ENCODE results near the gene SLITRK3.

Gene SLITRK3

GRCh38 chr3:165195640-165196576, at the start of gene SLITRK3:
TSS of gene SLITRK3 (minus strand) at chr3:165196384. CDS start at chr3:165190830, 5,554 bp downstream.
- no peak for DNase-seq

- no peak for DNase-seq
Observed at GRCh38 chr3:165243597-165243996, 47.4 kb upstream of the SLITRK3 start.

- no peak for DNase-seq
Observed at GRCh38 chr3:165233501-165234195, 37.5 kb upstream of the SLITRK3 start.

- no peak for DNase-seq
Observed at GRCh38 chr3:165225604-165226003, 29.4 kb upstream of the SLITRK3 start.

GRCh38 chr3:165217739-165218138, 21.6 kb upstream of the SLITRK3 start:
- no peak for DNase-seq

GRCh38 chr3:165212580-165212979, 16.4 kb upstream of the SLITRK3 start:
- DNase-seq, result no peak

- DNase-seq, result peak; percentile 21
Observed at GRCh38 chr3:165211721-165212120, 15.5 kb upstream of the SLITRK3 start.

GRCh38 chr3:165210727-165211126, 14.5 kb upstream of the SLITRK3 start:
- DNase-seq, result no peak

- no peak for DNase-seq
Observed at GRCh38 chr3:165210132-165210531, 13.9 kb upstream of the SLITRK3 start.

- DNase-seq, result peak; percentile 71
Observed at GRCh38 chr3:165206454-165207266, 10.5 kb upstream of the SLITRK3 start.

- no peak for DNase-seq
Observed at GRCh38 chr3:165204445-165204844, 8.3 kb upstream of the SLITRK3 start.

GRCh38 chr3:165202995-165203394, 6.8 kb upstream of the SLITRK3 start:
- no peak for DNase-seq

GRCh38 chr3:165201964-165202363, 5.8 kb upstream of the SLITRK3 start:
- DNase-seq, result no peak

- DNase-seq, result no peak
Observed at GRCh38 chr3:165197481-165197800, 1.3 kb upstream of the SLITRK3 start.

GRCh38 chr3:165196577-165197480, 645 bp upstream of the SLITRK3 start:
- no peak for DNase-seq

- DNase-seq, result no peak
Observed at GRCh38 chr3:165195241-165195639, 944 bp downstream of the SLITRK3 start.

- DNase-seq, result no peak
Observed at GRCh38 chr3:165194511-165195240, 1.5 kb downstream of the SLITRK3 start.

- no peak for DNase-seq
Observed at GRCh38 chr3:165193366-165194254, 2.6 kb downstream of the SLITRK3 start.

GRCh38 chr3:165192610-165193192, 3.5 kb downstream of the SLITRK3 start:
- DNase-seq, result no peak

GRCh38 chr3:165191491-165191890, 4.7 kb downstream of the SLITRK3 start:
- no peak for DNase-seq
